NCI-H446 treated with DMSO at 0.1 percent for 48 hours (cell line): ENCODE data around the gene ZCCHC17.

Experiments
- DNase-seq: peaks from one replicate; lab custom pipeline; 2025; lab: John Stamatoyannopoulos, UW

The ZCCHC17 gene

GRCh38 chr1:31306278-31306677 is 9.4 kb downstream of the ZCCHC17 start:
- no peak for DNase-seq

GRCh38 chr1:31308036-31308435 is 11.2 kb downstream of the ZCCHC17 start:
- DNase-seq = no peak

- no peak for DNase-seq
These were observed 13.4 kb downstream of the ZCCHC17 start for GRCh38 chr1:31310198-31310597.

DNA sequence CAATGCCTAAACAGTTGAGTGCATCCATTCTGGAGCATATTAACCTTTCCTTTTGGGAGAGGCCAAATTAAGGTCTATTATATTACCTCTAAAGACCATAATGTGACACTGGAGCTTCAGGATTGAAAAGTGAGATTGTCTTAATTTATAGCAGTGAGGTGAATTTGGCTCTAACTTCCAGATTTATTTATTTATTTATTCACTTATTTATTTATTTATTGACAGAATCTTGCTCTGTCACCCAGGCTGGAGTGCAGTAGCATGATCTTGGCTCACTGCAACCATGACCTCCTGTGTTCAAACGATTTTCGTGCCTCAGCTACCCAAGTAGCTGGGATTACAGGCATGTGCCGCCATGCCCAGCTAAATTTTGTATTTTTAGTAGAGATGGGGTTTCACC is 19.1 kb downstream of the ZCCHC17 start:
- no peak for DNase-seq

DNA sequence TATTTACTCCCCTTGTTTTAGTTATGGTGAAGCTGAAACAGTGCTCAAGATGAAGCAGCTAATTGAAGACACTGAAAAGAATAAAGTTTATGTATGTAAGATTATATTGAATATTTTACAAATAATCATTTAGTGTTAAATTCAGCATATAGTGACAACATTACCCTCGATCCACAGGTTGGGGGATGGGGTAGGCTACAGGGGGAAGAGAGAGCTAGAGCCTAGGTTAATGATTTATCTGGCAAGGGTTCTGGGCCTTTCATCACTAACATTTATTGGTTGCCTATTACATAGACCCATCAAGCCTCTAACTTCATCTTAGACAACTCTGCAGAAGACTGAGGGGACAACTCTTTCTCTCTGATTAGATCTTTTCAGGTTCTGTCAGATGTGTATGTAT is 21.3 kb downstream of the ZCCHC17 start:
- DNase-seq = no peak

DNA sequence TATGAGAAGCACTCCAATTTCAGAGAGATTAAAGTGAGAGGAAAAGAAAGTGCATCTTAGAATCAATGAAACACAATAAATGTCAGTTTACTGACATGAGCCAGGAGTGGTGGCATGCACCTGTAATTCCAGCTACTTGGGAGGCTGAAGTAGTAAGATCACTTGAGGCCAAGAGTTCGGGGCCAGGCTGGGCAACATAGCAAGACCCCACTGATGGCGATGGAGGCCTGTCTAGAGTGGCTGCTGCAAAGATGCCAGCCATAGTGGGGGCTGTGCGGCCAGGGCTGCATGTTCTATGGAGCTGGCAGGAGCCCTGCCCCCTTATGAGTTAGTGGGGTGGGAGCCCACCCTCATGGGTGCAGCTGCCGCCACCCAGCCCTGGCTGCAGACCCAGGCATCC is 27.3 kb downstream of the ZCCHC17 start:
- DNase-seq = no peak

DNA sequence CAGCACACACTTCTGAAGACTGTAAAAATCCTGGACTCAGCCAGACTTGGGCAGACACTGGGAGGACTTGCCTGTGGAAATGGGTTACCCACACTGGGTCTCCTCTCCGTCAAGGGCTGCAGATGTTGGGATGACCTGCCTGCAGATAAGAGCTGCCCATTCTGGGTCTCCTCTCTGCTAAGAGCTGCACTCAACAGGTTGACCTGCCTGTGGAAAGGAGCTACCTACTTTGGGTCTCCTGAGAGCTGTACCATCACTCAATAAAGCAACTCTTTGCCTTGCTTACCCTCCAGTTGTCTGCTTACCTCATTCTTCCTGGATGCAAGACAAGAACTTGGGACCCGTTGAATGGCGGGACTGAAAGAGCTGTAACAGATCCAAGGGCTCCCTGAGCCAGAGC is 28.2 kb downstream of the ZCCHC17 start:
- no peak for DNase-seq

- DNase-seq = no peak
These were observed 29.6 kb downstream of the ZCCHC17 start for GRCh38 chr1:31326461-31326860.

DNA sequence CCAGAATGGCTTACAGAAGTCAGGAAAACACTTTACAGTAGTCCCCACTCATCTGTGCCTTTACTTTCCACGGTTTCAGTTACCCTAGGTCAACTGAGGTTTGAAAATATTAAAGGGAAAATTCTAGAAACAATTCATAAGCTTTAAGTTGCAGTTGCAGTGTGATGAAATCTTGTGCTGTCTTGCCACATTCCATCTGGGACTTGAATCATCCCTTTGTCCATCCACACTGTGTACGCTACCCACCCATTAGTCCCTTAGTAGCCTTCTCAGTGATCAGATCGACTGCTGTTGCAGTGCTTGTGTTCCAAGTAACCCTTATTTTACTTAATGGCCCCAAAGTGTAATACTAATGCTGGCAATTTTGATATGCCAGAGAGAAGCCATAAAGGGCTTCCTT is 30.5 kb downstream of the ZCCHC17 start:
- DNase-seq = no peak

- peak; percentile 52 for DNase-seq
These were observed 38.2 kb downstream of the ZCCHC17 start for GRCh38 chr1:31335007-31335406.

DNA sequence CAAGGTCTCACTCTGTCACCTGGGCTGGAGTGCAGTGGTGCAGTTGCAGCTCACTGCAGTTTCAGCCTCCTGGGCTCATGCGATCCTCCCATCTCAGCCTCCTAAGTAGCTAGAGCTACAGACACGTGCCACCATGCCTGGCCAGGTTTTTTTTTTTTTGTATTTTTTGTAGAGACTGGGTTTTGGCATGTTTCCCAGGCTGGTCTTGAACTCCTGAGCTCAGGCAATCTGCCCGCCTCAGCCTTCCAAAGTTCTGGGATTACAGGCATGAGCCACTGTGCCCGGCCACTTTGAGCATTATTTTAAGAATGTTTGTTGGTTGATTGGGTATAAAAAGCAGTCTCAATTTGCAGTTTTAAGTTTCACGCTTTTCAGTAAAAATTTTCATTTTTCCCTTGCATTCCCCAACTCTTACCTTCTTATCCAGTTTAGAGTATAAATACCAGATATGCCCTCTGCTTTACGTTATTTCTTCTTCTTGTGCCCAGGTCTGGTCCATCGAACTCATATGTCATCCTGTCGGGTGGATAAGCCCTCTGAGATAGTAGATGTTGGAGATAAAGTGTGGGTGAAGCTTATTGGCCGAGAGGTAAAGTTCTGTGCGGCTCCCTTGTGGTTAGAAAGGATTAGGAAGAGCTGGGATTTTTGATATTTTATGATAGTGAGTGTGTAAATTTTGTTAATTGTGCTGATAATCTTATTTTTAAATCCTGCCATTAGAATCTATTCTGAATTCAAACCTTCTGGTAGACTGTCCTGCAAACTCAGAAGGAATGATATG is 40.0 kb downstream of the ZCCHC17 start:
- DNase-seq = peak; percentile 69

GRCh38 chr1:31344503-31344902 is 47.7 kb downstream of the ZCCHC17 start:
- no peak for DNase-seq

- DNase-seq = no peak
These were observed 48.8 kb downstream of the ZCCHC17 start for GRCh38 chr1:31345635-31346034.

GRCh38 chr1:31346785-31347184 is 50.0 kb downstream of the ZCCHC17 start:
- no peak for DNase-seq

DNA sequence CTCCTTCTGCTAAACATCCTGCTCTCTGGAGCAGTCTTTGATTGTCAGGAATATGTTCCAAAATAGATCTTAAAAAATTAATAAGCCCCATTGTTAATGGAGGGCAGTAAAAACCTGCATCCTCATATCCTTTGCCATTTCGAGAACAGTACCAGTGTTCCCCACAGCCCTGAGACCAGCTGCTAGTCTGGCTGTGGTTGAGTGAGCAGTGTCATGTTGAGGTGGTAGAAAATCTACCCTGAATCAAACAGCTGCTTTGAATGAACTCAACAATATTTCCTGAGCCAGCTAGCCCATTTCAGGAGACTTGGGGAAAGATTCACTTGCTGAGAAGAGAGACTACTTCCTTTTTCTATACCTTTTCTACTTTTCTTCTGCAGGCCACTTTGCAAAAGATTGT is 51.6 kb downstream of the ZCCHC17 start:
- DNase-seq = no peak

- DNase-seq = no peak
These were observed 57.5 kb downstream of the ZCCHC17 start for GRCh38 chr1:31354283-31354682.

GRCh38 chr1:31356427-31356826 is 59.6 kb downstream of the ZCCHC17 start:
- no peak for DNase-seq

GRCh38 chr1:31361607-31362006 is 64.8 kb downstream of the ZCCHC17 start:
- DNase-seq = no peak

DNA sequence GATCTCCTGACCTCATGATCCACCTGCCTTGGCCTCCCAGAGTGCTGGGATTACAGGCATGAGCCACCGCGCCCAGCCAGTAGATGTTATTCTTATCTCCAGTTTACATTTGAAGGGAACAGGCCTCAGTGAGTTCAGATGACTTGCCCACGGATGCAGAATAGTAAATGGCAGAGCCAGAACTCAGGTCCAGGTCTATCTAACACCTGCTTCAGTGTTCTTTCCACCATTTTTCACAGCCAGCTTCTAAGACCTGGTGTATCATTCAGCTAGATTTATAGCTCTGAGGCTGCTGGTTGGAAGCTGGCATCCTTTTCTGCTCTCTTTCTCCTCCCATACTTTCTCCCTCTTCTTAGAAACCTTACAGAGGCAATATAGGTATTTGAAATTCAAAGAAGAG is 65.2 kb downstream of the ZCCHC17 start:
- no peak for DNase-seq

DNA sequence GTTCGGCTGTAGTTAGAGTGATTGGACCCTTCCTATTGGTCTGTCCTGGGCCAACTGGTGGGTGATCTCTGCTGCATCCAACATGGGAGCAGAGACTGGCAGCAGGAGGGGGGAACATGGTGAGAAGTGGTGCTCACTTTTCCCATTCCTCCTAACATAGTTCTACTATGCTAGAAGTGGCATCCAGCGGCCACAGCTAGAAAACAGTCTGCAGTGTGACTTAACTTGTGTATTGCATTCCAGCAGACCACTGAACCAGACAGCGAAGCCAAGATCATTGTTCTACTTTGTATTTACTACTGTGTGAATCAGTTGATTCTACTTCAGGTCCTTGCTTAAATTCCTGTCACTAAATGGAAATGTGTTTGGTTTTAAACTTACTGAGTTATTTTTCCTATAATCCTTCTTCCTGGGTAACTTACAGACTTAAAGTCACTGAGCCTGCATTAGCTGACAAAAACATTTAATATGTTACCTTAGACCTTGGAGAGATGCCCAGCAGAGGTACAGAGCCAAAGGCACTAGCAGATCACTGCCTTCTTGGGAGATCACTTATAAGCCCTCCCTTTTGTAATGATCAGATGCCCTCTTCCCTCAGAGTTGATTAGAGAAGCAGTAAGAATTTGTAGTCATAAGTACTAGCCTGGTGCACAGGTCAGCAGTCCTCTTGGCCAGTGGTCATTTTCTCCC is 67.9 kb downstream of the ZCCHC17 start:
- DNase-seq = no peak

GRCh38 chr1:31366796-31367195 is 70.0 kb downstream of the ZCCHC17 start:
- no peak for DNase-seq

GRCh38 chr1:31368611-31369107 is 71.8 kb downstream of the ZCCHC17 start:
- no peak for DNase-seq

- DNase-seq = no peak
These were observed 73.2 kb downstream of the ZCCHC17 start for GRCh38 chr1:31370021-31370420.

DNA sequence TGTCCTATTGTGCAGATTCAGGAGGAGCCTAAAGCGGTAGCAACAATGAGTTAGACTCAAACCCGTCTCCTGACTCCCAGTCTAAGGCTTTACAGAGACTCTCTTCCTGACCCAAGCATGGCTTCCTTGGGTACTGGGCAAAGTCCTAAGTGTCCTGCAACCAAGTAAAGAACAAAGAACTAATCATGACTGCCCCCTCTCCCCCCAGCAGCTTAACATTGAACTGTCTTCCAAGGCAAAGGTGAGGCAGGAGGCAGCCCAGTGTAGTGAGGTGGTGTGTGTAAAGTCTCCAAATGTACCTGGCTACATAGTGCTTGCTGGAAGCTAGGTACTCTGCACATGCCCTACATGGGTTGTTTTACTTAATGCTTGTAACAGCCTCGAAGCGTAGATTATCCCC is 73.7 kb downstream of the ZCCHC17 start:
- DNase-seq = no peak
